ENCODE measurements around the gene GEMIN5.

The GEMIN5 gene

DNA sequence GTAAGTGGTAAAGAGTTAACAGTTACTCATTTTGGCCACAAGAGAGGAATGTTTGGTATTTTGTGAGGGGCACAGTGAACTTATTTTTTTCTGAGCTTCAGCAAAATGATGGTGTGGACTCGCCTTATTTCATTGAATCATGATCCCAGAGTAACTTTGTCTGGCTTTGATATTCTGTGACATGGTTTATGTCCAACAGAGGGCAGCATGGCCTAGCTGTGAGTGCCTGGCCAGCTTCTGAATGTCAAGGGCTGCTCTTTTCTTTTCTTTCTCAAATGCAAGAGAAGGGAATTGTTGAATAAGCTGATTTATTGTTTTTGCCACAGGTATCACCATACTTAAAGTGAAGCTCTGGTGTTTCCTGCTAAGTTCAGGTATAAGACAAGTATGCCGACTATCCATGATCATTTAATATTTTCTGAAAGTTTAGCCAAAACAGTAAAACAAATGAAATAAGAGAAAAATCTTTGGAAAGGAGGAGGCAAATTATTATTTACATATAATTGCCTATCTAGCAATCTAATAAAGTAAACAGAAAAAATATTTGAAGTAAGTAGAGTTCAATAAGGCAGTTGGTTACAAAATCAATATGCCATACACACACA, 34.6 kb upstream of the GEMIN5 start:
- Histone ChIP-seq H3K9me3 (ENCODE audit: control insufficient read depth, low read length) (no peaks in the 10 kb centered on the region), H3K4me1 (no peaks in the 10 kb centered on the region), H3K9ac (no peak overlapping the region), H2AFZ (no peak overlapping the region), H3K27ac (no peak overlapping the region), H3K79me2 (no peaks in the 10 kb centered on the region), H3K4me2 (ENCODE audit: low read length) (no peak overlapping the region), H3K36me3 (ENCODE audit: control insufficient read depth, insufficient read depth, low read length) (no peaks in the 10 kb centered on the region), H3K4me3 (ENCODE audit: low read depth, low read length) (no peak overlapping the region), H3K27me3 (ENCODE audit: control insufficient read depth, insufficient read depth, low read length) (no peaks in the 10 kb centered on the region)
- TF ChIP-seq, protein P1, sequence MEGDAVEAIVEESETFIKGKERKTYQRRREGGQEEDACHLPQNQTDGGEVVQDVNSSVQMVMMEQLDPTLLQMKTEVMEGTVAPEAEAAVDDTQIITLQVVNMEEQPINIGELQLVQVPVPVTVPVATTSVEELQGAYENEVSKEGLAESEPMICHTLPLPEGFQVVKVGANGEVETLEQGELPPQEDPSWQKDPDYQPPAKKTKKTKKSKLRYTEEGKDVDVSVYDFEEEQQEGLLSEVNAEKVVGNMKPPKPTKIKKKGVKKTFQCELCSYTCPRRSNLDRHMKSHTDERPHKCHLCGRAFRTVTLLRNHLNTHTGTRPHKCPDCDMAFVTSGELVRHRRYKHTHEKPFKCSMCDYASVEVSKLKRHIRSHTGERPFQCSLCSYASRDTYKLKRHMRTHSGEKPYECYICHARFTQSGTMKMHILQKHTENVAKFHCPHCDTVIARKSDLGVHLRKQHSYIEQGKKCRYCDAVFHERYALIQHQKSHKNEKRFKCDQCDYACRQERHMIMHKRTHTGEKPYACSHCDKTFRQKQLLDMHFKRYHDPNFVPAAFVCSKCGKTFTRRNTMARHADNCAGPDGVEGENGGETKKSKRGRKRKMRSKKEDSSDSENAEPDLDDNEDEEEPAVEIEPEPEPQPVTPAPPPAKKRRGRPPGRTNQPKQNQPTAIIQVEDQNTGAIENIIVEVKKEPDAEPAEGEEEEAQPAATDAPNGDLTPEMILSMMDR (IDR thresholded peaks at IDR 0.05): peak; percentile 40

DNA sequence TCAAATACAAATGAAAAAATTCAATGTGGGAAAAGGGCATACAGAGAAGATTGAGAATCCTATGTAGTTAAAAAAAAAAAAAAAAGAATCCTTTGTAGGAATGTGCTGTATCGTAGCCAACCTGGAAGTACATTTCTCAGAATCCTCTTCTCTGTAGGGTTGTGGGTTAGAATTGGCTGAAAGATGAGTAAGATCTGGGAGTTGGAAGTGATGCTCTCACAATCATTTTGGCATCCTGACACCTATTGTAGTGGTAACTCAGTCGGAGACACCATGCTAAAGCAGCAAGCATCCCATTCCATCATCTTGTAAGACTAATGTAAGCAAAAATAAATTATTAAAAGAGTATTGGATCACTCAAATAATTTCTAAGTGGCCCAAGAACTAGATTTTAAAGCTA, 33.5 kb upstream of the GEMIN5 start:
- Histone ChIP-seq H2AFZ (no peak overlapping the region), H3K9ac (no peak overlapping the region), H3K4me2 (ENCODE audit: low read length) (no peak overlapping the region), H3K9me3 (ENCODE audit: control insufficient read depth, low read length) (no peaks in the 10 kb centered on the region), H3K4me1 (no peaks in the 10 kb centered on the region), H3K79me2 (no peaks in the 10 kb centered on the region), H3K27ac (no peak overlapping the region), H3K4me3 (ENCODE audit: low read depth, low read length) (no peak overlapping the region), H3K27me3 (ENCODE audit: control insufficient read depth, insufficient read depth, low read length) (no peaks in the 10 kb centered on the region), H3K36me3 (ENCODE audit: control insufficient read depth, insufficient read depth, low read length) (no peaks in the 10 kb centered on the region)
- TF ChIP-seq, protein P1 (IDR thresholded peaks at IDR 0.05): no peak

DNA sequence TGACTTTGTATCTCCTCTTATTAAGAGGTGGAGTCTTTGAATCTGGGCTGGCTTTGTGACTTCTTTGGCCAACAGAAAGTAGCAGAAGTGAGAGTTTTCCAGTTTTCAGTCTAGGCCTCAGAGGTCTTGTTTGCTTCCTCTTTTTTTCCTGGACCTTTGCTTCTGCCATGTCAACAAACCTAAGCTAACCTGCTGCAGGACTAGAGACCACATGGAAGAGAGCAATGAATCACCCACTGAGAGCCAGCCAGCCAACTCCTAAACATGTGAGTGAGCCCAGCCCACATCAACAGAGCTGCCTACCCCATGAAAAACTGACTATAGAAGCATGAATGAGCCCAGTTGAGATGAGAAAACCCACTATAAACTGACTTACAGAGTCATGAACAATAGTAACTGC, 32.7 kb upstream of the GEMIN5 start:
- H3K36me3 ChIP-seq (ENCODE audit: control insufficient read depth, insufficient read depth, low read length): no peaks in the 10 kb centered on the region
- H3K27me3 ChIP-seq (ENCODE audit: control insufficient read depth, insufficient read depth, low read length): no peaks in the 10 kb centered on the region
- no peaks in the 10 kb centered on the region for H3K4me1 ChIP-seq
- H3K4me3 ChIP-seq (ENCODE audit: low read depth, low read length): no peak overlapping the region
- TF ChIP-seq, protein P1 (IDR thresholded peaks at IDR 0.05): no peak
- no peaks in the 10 kb centered on the region for H3K79me2 ChIP-seq
- no peaks in the 10 kb centered on the region for H3K9me3 ChIP-seq (ENCODE audit: control insufficient read depth, low read length)
- H3K4me2 ChIP-seq (ENCODE audit: low read length): no peak overlapping the region
- no peak overlapping the region for H2AFZ ChIP-seq
- H3K27ac ChIP-seq: no peak overlapping the region
- no peak overlapping the region for H3K9ac ChIP-seq

DNA sequence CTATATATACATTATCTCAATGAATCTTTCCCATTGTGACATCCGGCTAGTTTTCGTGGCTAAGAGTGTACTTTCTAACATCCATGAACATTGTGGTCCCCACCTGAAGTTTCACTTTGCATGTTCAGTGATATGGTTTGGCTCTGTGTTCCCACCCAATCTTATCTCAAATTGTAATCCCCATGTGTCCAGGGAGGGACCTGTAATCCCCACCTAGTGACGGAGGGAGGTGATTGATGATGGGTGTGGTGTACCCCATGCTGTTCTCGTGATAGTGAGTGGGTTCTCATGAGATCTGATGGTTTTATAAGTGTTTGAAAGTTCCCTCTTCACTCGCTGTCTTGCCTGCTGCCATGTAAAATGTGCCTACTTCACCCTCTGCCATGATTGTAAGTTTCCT, 30.9 kb upstream of the GEMIN5 start:
- H3K79me2 ChIP-seq: no peaks in the 10 kb centered on the region
- H3K27me3 ChIP-seq (ENCODE audit: control insufficient read depth, insufficient read depth, low read length): no peaks in the 10 kb centered on the region
- no peak overlapping the region for H2AFZ ChIP-seq
- TF ChIP-seq, protein P1 (IDR thresholded peaks at IDR 0.05): no peak
- no peak overlapping the region for H3K4me3 ChIP-seq (ENCODE audit: low read depth, low read length)
- H3K9me3 ChIP-seq (ENCODE audit: control insufficient read depth, low read length): no peaks in the 10 kb centered on the region
- H3K4me2 ChIP-seq (ENCODE audit: low read length): no peak overlapping the region
- no peaks in the 10 kb centered on the region for H3K36me3 ChIP-seq (ENCODE audit: control insufficient read depth, insufficient read depth, low read length)
- H3K4me1 ChIP-seq: no peaks in the 10 kb centered on the region
- H3K9ac ChIP-seq: no peak overlapping the region
- H3K27ac ChIP-seq: no peak overlapping the region

DNA sequence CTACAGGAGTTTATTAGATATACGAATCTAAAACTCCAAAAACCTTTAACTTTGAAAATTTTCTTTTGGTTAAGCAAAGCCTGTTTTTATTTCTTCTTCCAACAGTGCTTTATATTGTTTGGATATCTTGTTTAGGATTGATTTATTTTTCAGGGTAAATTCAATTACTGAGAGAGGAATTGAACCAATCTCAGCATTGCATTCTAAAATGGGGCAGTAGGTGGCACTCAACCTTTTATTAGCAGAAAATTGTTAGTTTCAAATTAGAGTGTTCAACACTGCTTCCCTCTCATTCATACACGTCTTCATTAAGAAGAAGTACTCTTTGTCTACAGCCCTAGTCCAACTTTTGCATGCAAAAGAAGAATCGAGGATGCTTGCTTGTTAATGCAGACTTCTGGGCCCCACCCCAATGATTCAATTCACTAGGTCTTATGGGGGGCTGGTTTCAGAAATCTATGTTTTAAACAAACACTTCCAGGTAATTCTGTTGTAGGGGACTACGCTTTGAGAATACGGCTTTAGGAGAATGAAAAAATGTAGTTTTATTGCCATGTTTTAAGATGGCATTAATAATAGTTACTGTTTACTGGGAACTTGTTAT, 29.5 kb upstream of the GEMIN5 start:
- Histone ChIP-seq H3K36me3 (ENCODE audit: control insufficient read depth, insufficient read depth, low read length) (no peaks in the 10 kb centered on the region), H3K9ac (no peak overlapping the region), H3K4me2 (ENCODE audit: low read length) (no peak overlapping the region), H3K4me3 (ENCODE audit: low read depth, low read length) (no peak overlapping the region), H3K79me2 (peaks cover under 1% of the 10 kb centered on the region), H3K9me3 (ENCODE audit: control insufficient read depth, low read length) (no peaks in the 10 kb centered on the region), H3K27ac (no peak overlapping the region), H3K4me1 (no peaks in the 10 kb centered on the region), H2AFZ (no peak overlapping the region), H3K27me3 (ENCODE audit: control insufficient read depth, insufficient read depth, low read length) (no peaks in the 10 kb centered on the region)
- TF ChIP-seq, protein P1 (IDR thresholded peaks at IDR 0.05): peak; percentile 14
